Endometrial microvascular endothelial cells (primary cell): ENCODE measurements around the gene HTR2B. TPM values are rescaled to one million over a fixed set of nuclear protein-coding genes. Genes with fewer than 3 reads are reported as not detected.

Experiments
- total RNA-seq: library from RNA; depleted of rRNA; stranded (reverse); fragments of >200 nt; gene quantifications from one replicate; pipeline ENCODE4 v1.2.3, GENCODE V29; 2015; ENCODE audit errors: inconsistent ontology term

Gene HTR2B
- total RNA-seq, 1 donor from 2014 or later = 2.0 TPM

Other genes with a start within 250 kb of the HTR2B start
- not detected for gene GPR55, start 199.8 kb downstream of the HTR2B start, total RNA-seq
- not detected for gene SPATA3, start 128.9 kb downstream of the HTR2B start, total RNA-seq
- not detected for gene C2orf72, start 87.5 kb downstream of the HTR2B start, total RNA-seq
- 169 TPM for gene PSMD1, start 68.2 kb downstream of the HTR2B start, total RNA-seq
- 76.7 TPM for gene ARMC9, start 73.6 kb upstream of the HTR2B start, total RNA-seq